ENCODE results near the gene MBNL3.

The MBNL3 gene

GRCh38 chrX:132425744-132426318, 63.0 kb downstream of the MBNL3 start:
- no peak for DNase-seq (ENCODE audit: extremely low read depth, low read depth)
- no peak for TF ChIP-seq CTCF (IDR thresholded peaks at IDR 0.05; ENCODE audit: low read depth, low read length)

GRCh38 chrX:132423323-132423722, 65.5 kb downstream of the MBNL3 start:
- TF ChIP-seq CTCF (IDR thresholded peaks at IDR 0.05; ENCODE audit: low read depth, low read length) = no peak
- DNase-seq (ENCODE audit: extremely low read depth, low read depth) = no peak

- no peak for TF ChIP-seq CTCF (IDR thresholded peaks at IDR 0.05; ENCODE audit: low read depth, low read length)
- DNase-seq (ENCODE audit: extremely low read depth, low read depth) = no peak
Observed at GRCh38 chrX:132415012-132415411, 73.8 kb downstream of the MBNL3 start.

GRCh38 chrX:132414404-132414803, 74.4 kb downstream of the MBNL3 start:
- DNase-seq (ENCODE audit: extremely low read depth, low read depth) = no peak
- no peak for TF ChIP-seq CTCF (IDR thresholded peaks at IDR 0.05; ENCODE audit: low read depth, low read length)

- DNase-seq (ENCODE audit: extremely low read depth, low read depth) = no peak
- TF ChIP-seq CTCF (IDR thresholded peaks at IDR 0.05; ENCODE audit: low read depth, low read length) = no peak
Observed at GRCh38 chrX:132413459-132413858, 75.4 kb downstream of the MBNL3 start.

- no peak for TF ChIP-seq CTCF (IDR thresholded peaks at IDR 0.05; ENCODE audit: low read depth, low read length)
- no peak for DNase-seq (ENCODE audit: extremely low read depth, low read depth)
Observed at GRCh38 chrX:132412208-132412607, 76.6 kb downstream of the MBNL3 start.

- no peak for TF ChIP-seq CTCF (IDR thresholded peaks at IDR 0.05; ENCODE audit: low read depth, low read length)
- DNase-seq (ENCODE audit: extremely low read depth, low read depth) = no peak
Observed at GRCh38 chrX:132411310-132411977, 77.4 kb downstream of the MBNL3 start.

Measured in AG09319 (cell line).